ENCODE measurements around the gene RPS6KC1.
"Not testable (repeated sequence)": the region's sequence is repeated elsewhere in the genome, so short reads cannot be mapped to it uniquely, and the experiment has no call there.

The RPS6KC1 gene

GRCh38 chr1:213192026-213192425 is 141.0 kb downstream of the RPS6KC1 start:
- intact Hi-C loops (cut with DNase I; ENCODE audit: low total_unique reads) = no loop called here
- Histone ChIP-seq H3K4me1 (no peaks in the 10 kb centered on the region), H3K36me3 (peaks cover 0 to 13% (median under 1%) of the 10 kb centered on the region in 3 donors)

GRCh38 chr1:213194383-213194782 is 143.3 kb downstream of the RPS6KC1 start:
- Histone ChIP-seq H3K27ac (no peak overlapping the region), H3K27me3 (no peaks in the 10 kb centered on the region)
- TF ChIP-seq CTCF (IDR thresholded peaks at IDR 0.05) = no peak

More at GRCh38 chr1:213192026-213192425, 141.0 kb downstream of the RPS6KC1 start:
- H3K9me3 ChIP-seq = peaks cover 0 to 13% (median 0%) of the 10 kb centered on the region in 3 donors
- H3K4me3 ChIP-seq = no peak overlapping the region
- DNase-seq = no peak
- H3K27me3 ChIP-seq = no peaks in the 10 kb centered on the region
- TF ChIP-seq CTCF (IDR thresholded peaks at IDR 0.05) = no peak
- H3K27ac ChIP-seq = no peak overlapping the region

GRCh38 chr1:213194855-213195254 is 143.8 kb downstream of the RPS6KC1 start:
- intact Hi-C loops (cut with DNase I; ENCODE audit: low total_unique reads) = no loop called here
- no peak overlapping the region for H3K27ac ChIP-seq
- H3K4me3 ChIP-seq = no peak overlapping the region
- H3K27me3 ChIP-seq = no peaks in the 10 kb centered on the region
- no peak for DNase-seq
- H3K4me1 ChIP-seq = no peaks in the 10 kb centered on the region
- TF ChIP-seq CTCF (IDR thresholded peaks at IDR 0.05) = no peak
- H3K9me3 ChIP-seq = peaks cover 0 to 22% (median 5%) of the 10 kb centered on the region in 3 donors
- H3K36me3 ChIP-seq = peaks cover 7 to 25% (median 19%) of the 10 kb centered on the region in 3 donors

More at GRCh38 chr1:213194383-213194782, 143.3 kb downstream of the RPS6KC1 start:
- H3K4me3 ChIP-seq = no peak overlapping the region
- intact Hi-C loops (cut with DNase I; ENCODE audit: low total_unique reads) = no loop called here
- H3K36me3 ChIP-seq = peaks cover 7 to 22% (median 15%) of the 10 kb centered on the region in 3 donors
- no peaks in the 10 kb centered on the region for H3K4me1 ChIP-seq
- H3K9me3 ChIP-seq = peaks cover 0 to 22% (median 5%) of the 10 kb centered on the region in 3 donors
- DNase-seq = no peak

GRCh38 chr1:213196328-213197054 is 145.4 kb downstream of the RPS6KC1 start:
- H3K4me1 ChIP-seq; DNase-seq; intact Hi-C loops (cut with DNase I; ENCODE audit: low total_unique reads); H3K4me3 ChIP-seq; H3K27me3 ChIP-seq; H3K27ac ChIP-seq: not testable (repeated sequence)
- H3K36me3 ChIP-seq = peaks cover 0 to 25% (median 19%) of the 10 kb centered on the region in 3 donors
- peaks cover 0 to 14% (median 5%) of the 10 kb centered on the region in 3 donors for H3K9me3 ChIP-seq

- no peak for TF ChIP-seq CTCF (IDR thresholded peaks at IDR 0.05)
- H3K27me3 ChIP-seq = no peaks in the 10 kb centered on the region
- H3K36me3 ChIP-seq = peaks cover 0 to 33% (median 23%) of the 10 kb centered on the region in 3 donors
- no peak overlapping the region for H3K4me3 ChIP-seq
- no peak overlapping the region for H3K27ac ChIP-seq
- H3K9me3 ChIP-seq = peaks cover 0 to 14% (median 5%) of the 10 kb centered on the region in 3 donors
- intact Hi-C loops (cut with DNase I; ENCODE audit: low total_unique reads) = no loop called here
- DNase-seq = no peak
- no peaks in the 10 kb centered on the region for H3K4me1 ChIP-seq
These were observed 149.6 kb downstream of the RPS6KC1 start for GRCh38 chr1:213200630-213201029.

GRCh38 chr1:213201380-213202155 is 150.5 kb downstream of the RPS6KC1 start:
- no peak for DNase-seq
- no peak overlapping the region for H3K4me3 ChIP-seq
- intact Hi-C loops (cut with DNase I; ENCODE audit: low total_unique reads) = no loop called here
- peaks cover 3 to 33% (median 26%) of the 10 kb centered on the region in 3 donors for H3K36me3 ChIP-seq
- TF ChIP-seq CTCF (IDR thresholded peaks at IDR 0.05) = no peak
- no peaks in the 10 kb centered on the region for H3K27me3 ChIP-seq
- no peaks in the 10 kb centered on the region for H3K4me1 ChIP-seq
- peaks cover 0 to 14% (median 5%) of the 10 kb centered on the region in 3 donors for H3K9me3 ChIP-seq
- H3K27ac ChIP-seq = no peak overlapping the region
